ENCODE data around the gene MIEN1.
"Not testable (repeated sequence)": the region's sequence is repeated elsewhere in the genome, so short reads cannot be mapped to it uniquely, and the experiment has no call there.

The MIEN1 gene

DNA sequence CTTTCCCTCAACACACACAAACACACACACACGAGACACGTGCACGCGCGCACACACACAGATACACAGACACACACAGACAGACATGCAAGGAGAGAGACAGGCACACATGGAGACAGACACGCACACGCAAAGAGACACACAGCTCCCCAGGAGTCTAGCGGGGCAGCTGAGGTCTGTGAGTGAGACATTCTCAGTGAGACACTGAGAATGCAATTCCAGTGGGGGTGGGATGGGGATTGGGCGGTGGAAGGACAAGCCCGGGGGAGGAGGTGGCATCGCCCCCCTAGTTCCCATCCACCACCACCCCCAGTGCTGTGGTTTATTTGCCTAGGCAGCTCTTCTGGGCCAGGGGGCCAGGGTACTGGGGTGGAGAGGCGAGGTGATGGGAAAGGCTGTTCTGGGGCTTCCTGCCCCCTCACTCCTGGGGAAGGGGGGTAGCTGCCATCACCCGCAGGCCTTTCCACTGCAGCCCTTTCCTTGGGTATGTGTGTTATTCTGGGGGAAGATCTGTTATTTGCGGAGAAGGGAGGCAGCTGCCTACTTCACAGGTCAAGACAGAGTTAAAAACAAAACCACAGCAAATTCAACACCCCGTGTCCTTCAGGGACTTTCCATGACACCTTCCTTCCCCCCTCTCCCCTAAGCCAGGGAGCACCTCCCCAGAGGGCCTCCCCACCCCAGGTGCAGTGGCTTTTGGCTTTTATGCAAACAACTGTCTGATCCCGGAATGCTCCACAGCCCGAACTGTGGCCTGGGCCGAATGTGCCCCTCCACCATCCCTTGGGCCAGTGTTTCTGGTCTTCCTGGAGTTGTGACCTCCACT lies 25.4 kb upstream of the MIEN1 start:
- DNase-seq: no peak

DNA sequence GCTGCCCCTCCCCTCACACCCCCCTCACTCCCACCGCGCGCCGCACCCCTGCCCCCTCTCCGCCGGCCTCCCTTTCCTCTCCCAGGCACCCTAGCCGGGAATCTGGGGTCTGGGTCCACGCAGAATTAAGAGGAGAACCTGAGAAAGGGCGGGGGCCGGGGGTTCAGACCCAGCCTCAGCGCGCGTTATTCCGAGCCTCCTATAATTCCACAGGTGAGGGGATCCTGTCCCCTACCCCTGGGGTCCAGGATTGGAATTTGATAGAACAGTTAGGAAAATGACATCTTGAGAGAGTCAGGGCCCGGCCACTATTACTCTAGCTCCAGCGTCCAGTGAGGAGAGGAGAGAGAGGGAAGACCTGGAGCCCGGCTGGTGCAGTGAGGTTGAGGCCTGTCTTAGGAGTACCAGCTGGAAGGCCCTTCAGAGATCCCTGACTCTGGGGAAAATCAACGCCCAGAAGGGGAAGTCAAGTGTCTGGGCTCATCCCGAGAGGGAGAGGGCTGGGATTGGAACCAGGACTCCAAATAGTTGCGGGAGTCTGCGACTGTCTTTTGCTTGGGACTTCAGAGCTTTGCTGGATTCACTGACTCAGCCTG lies 24.7 kb upstream of the MIEN1 start:
- peak in 6 of 51 donors; percentile 12 to 54 (median 23) for DNase-seq

DNA sequence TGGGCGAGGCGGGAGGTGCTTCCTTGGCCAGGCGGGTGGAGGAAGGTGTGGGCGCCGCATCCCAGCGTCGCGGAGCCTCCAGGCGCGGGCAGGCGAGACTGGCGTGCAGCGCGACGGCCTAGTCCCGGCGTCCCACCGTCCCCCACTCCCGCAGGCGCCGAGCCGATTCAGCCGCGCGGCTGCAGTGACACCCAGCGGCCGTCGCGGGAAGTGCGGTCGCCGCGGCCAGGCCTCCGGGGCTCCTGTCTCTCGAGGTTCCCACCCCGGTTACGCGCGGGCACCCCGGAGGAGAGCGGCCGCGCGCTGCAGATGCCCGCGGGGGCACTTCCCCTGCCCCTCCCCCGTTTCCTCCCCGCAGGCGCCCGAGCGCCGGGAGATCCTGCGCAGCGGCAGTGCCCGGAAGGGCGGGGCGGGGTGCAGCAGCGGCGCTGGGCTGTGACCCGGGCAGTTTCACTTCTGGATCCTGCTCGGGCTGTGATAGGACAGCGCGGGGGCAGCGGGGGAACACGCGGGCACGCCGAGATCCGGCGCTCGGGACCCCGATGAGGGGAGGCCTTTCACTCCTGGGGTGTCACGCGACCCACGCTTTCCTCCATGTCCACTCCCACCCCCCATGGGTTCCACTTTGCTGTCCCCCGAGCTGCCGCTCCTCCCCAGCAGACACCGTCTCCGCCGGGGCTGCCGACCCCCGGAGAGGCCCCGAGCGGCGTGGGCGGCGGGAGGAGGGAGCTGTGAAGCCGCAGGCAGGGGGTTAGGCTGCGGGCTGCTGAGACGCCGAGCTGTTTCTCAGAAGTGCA lies 24.0 kb upstream of the MIEN1 start:
- peak; percentile 11 to 89 (median 77) for DNase-seq

DNA sequence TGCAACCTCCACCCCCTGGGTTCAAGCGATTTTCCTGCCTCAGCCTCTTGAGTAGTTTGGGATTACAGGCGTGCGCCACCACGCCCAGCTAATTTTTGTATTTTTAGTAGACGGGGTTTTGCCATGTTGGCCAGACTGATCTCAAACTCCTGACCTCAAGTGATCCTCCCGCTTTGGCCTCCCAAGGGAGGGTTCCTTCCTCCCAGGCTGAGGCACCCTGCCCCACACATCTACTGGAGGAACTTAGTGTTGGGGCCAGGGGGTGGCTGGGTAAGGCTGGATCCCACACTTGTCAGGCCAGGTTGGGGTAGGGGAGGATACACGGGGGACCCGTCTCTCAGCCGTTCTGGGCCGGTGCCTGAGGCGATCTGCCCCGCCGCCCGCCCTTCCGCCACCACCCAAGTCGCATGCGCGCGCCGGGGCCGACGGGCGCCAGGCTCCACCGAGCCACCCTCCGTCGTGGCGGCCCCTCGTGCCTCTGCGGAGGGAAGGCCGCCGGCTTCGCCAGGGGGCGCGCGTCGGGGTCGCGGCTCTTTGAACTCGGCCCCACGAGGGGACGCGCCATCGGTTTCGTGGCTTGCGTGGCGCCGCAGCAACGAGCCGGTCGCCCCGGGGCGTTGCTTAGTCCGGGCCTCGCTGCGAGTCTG lies 23.3 kb upstream of the MIEN1 start:
- DNase-seq: peak in 14 of 51 donors; percentile 19 to 75 (median 54)

DNA sequence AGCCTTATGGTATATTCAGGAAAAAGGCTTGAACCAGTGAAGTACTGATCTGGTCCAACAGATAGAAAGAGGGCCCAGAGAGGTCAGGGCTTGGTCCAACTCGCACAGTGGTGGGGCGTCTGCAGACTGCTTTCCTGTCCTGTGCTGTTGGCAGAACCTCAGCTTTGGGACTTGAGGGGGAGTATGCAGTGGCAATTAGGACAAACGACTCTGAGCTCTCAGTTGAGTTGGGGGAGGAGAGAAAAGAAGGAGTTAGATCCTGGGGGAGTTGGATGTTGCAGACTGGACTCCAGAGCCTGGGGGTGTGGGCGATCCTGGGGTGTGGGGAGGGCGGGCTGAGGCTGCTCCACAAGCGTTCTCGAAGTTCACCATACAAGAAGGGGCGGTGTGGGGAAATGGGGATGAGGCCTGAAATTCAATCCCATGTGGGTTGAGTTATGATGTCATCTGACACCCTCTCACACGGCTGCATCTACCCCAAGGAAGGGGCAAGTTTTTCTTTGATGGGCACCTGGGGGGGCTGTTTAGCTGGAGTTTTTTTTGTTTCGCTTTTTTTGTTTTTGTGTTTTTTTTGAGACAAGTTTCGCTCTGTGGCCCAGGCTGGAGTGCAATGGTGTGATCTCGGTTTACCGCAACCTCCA lies 22.0 kb upstream of the MIEN1 start:
- no peak for DNase-seq

DNA sequence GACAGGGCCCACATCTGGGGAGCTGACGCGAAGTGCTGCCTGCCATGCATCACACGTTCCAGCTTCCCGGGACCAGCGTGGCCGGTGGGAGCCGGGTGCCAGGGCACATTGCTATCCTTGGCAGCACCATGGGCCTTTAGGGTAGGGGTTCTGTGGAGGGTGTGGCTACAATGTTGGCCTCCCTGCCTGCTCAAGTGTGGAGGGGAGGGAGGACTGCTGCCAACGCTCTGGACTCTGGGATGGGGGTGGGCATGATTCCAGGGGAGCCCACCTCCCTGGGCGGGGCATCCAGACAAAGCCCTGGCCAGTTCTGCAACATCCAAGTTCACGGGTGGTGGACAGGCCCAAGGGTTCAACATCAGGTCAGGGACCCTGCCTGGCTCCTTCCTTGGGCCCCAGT lies 21.3 kb upstream of the MIEN1 start:
- DNase-seq: no peak

DNA sequence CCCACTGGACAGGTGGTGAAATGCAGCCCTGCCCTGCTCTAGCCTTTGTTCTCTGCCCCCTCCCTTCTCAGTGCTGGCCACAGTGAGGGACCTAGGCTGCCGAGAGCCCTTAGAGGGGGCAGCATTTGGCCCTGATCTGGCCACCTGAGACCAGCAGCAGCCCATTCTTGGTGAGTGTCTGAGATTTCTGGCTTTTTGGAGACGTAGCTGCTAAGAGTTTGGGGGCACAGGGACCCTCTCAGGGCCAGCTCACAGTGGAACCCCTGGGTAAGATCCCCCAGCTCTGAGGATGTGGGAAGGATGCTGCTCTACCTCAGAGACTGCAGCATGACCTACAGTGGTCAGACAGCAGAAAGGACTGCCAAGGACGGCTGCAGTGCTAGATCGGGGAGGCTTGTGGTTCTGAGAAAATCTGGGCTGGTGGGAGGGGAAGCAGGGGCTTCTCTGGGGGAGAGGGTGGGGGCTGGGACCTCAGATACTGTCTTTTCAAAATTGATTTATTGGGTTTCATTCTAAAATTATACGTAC lies 20.7 kb upstream of the MIEN1 start:
- no peak for DNase-seq

DNA sequence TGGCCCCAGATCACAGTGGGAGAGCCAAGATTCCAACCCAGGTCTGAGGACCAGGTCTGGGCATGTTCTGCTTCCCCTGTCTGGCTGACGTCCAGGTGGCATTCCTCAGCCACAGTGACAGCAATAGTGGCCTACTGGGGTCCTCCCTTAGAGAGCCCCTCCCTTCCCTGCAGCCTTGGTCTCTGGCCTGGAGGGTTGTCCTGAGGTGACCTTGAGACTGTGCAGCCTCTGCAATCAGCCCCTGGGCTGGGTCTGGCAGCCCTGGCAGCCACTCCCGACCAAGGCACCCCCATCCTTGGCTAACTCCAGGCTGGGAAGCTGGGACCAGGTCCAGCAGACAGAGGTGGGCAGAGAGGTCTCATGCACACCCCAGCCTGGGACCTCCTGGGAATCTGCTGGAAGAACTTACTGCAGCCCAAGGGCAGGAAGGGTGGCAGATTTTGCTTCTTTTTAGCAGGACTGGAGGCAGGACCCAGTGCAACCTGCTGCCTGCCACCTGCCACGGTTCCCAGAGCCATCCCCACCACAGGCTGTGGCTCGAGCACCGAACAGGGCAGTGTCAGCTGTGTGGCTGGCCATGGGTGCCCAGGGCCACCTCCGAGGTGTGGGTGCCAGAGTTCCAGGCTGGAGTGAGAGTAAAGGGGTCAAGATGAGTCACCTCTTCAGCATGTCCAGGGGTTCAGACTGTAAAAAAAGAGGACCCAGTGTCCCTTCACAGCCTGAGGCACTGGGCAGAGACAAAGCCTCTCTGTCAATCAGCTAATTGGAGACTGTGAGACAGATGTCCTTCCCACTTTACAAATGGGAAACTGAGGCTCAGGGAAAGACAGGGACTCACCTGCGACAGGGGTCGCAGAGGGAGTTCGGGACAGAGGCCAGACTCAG lies 20.0 kb upstream of the MIEN1 start:
- DNase-seq: no peak

DNA sequence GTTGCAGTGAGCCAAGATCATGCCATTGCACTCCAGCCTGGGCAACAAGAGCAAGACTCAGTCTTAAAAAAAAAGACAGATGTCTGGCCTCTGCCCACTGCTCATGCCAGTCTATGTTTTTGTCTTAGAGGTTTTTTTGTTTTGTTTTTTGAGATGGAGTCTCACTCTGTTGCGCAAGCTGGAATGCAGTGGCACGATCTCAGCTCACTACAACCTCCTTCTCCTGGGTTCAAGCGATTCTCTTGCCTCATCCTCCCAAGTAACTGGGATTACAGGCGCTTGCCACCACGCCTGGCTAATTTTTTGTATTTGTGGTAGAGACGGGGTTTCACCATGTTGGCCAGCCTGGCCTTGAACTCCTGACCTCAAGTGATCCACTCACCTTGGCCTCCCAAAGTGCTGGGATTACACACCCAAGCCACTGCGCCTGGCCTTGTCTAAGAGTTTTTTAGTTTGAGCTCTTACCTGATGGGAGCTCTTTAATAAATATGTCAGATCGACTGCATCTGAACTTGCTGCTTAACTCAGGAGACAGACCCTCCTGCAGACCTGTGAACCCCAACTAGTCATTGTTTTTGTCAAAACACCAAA lies 18.2 kb upstream of the MIEN1 start:
- not testable (repeated sequence) for DNase-seq

DNA sequence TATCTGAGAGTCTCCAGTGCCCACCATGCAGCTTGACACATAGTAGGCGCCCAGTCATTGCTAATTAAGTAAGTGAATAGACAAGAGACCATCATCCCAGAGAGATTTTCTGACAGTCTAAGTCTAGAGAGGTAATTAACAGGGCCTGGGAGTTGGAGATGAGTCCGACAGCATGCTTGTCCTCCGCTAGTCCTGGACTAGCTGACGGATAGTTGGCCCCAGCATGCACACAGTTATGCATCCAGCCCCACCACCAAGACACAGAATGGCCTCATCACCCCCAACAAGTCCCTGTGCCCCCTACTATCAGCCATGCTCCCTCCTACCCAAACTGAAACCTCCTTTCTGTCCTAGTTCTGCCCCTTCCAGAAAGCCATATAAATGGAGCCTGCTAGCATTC lies 17.4 kb upstream of the MIEN1 start:
- no peak for DNase-seq

DNA sequence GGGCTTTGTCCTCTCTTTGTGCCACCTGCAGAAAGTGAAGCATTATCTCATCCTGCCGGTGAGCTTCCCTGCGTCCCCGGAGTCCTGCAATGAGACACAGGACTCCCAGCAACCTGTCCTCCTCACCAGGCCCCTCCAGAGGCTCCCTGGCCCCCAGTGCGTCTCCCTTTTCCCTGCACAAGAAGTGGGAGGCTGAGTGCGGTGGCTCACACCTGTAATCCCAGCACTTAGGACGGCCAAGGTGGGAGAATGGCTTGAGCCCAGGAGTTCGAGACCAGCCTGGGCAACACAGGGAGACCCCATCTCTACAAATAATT lies 15.8 kb upstream of the MIEN1 start:
- DNase-seq: no peak

DNA sequence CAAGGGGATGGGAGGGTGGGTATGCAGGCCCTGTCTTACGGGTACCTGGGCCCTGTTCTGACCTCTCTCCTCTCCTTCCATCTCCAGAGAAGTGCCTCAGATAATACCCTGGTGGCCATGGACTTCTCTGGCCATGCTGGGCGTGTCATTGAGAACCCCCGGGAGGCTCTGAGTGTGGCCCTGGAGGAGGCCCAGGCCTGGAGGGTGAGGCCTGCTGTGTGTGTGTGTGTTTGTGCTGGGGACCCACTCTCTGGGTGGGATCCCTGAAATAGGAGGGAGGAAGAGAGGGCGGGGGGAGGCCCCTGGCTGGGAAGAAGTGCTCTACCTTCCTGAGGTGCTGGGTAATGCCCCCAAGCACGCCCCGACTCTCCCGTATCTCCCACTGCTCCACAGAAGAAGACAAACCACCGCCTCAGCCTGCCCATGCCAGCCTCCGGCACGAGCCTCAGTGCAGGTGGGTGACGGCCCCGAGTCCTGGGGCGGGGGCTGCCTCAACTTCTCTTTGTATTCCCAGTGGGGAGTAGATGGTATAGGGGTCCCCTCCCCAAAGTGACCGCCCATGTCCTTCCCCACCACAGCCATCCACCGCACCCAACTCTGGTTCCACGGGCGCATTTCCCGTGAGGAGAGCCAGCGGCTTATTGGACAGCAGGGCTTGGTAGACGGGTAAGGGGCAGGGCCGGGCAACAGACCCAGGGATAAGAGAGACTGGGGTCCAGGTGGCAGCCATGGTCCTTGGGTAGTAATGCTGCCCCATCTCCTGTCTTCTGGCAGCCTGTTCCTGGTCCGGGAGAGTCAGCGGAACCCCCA lies 15.2 kb upstream of the MIEN1 start:
- DNase-seq: no peak

DNA sequence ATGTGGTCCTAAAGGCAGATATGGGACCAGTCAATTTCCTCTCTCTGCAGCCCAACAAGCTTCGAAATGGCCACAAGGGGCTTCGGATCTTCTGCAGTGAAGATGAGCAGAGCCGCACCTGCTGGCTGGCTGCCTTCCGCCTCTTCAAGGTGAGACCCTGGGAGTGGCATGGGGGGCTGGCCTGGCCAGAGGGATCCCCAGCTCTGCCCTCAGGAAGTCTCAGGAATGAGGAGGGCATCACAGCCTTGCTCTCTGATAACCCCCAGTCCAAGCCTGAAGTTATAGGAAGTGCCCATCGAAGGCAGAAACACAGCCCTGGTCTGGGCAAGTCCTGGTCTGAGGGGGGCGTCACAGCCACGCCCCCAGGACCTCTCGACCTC lies 14.5 kb upstream of the MIEN1 start:
- DNase-seq: no peak

DNA sequence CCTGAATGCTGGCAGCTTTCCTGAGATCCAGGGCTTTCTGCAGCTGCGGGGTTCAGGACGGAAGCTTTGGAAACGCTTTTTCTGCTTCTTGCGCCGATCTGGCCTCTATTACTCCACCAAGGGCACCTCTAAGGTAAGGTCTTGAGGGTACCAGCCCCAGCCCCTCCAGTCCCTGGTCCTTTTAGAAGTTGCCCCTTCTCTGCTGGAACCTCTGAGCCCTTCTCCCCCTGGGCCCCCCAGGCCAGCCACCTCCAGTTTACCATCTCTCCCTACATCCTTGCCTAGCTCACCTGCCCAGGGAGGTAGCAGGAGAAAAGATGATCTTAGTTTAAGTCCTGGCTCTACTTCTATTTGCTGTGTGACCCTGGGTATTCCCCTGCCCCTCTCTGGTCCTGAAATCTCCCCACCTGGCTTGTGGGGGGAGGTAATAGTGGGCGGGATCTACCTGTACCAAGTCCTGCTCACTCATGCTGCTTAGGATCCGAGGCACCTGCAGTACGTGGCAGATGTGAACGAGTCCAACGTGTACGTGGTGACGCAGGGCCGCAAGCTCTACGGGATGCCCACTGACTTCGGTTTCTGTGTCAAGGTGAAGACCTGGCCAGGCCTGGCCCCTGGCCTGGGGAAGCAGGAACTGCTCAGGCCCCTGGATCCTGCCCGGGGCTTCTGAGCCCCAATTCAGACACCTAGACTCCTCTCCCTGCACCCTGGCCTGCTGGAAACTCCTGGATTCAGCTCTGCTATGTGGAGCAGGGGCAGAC lies 13.9 kb upstream of the MIEN1 start:
- DNase-seq: no peak

DNA sequence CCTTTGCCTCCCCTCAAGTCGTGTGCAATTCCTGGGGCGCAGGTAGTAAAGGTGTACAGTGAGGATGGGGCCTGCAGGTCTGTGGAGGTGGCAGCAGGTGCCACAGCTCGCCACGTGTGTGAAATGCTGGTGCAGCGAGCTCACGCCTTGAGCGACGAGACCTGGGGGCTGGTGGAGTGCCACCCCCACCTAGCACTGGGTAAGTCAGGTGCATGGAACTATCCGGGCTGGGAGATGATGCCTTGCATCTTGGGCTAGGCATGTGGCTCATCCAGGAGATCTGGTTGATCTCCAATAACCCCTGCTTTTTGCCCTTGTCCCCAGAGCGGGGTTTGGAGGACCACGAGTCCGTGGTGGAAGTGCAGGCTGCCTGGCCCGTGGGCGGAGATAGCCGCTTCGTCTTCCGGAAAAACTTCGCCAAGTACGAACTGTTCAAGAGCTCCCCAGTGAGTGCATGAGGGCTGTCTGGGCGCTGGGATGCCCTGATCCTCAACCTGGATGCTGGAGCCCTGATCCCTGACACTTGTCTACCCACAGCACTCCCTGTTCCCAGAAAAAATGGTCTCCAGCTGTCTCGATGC lies 12.6 kb upstream of the MIEN1 start:
- DNase-seq: no peak

DNA sequence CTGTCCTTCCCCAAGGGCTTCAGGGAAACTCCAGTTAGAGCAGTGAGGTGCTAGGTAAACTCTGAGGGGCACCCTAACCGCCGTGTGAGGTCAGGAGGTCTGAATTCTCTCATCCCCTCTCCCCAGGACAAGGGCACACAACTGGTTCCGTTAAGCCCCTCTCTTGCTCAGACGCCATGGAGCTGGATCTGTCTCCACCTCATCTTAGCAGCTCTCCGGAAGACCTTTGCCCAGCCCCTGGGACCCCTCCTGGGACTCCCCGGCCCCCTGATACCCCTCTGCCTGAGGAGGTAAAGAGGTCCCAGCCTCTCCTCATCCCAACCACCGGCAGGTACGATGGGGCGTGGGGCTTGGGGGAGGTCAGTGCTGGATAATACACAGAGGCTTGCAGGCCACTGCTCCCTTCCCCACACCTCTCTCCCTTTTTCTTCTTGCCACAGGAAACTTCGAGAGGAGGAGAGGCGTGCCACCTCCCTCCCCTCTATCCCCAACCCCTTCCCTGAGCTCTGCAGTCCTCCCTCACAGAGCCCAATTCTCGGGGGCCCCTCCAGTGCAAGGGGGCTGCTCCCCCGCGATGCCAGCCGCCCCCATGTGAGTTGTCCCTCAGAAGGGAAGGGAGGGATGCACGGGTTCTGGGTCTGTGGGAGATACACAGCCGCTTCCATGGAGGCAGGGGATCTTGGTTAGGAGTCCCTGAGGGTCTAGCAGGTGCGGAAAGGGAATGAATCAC lies 12.0 kb upstream of the MIEN1 start:
- DNase-seq: no peak
